BJ (cell line): ENCODE data around the gene HTRA3. TPM values are rescaled to one million over a fixed set of nuclear protein-coding genes. Genes with fewer than 3 reads are reported as not detected.

Experiments
- CTCF ChIA-PET: fragments of 350-600 bp; formaldehyde crosslinking; extraction: SDS; loops from one replicate; lab custom pipeline; 2021; ENCODE audit warnings: antibody characterized with exemption, inconsistent platforms; lab: Yijun Ruan, JAX
- POLR2A ChIA-PET: fragments of 300-600 bp; sonication (Branson Sonifier 250); formaldehyde crosslinking; extraction: SDS; loops from one replicate; lab custom pipeline; 2021; ENCODE audit warnings: antibody characterized with exemption; lab: Charles Lee
- DNase-seq: peaks from one replicate; pipeline ENCODE4 v3.0.0-alpha.2; 2011; ENCODE audit warnings: low read depth
- H3K27me3 ChIP-seq: 2 replicates; pipeline ENCODE4 v1.6.0; 2011; ENCODE audit warnings: low read length; ENCODE audit not compliant: control insufficient read depth, insufficient read depth
- H3K36me3 ChIP-seq: 2 replicates; pipeline ENCODE4 v1.5.1; 2011; ENCODE audit warnings: low read length; ENCODE audit not compliant: control insufficient read depth, insufficient read depth
- H3K4me3 ChIP-seq: 2 replicates; pipeline ENCODE4 v1.5.1; 2011; ENCODE audit warnings: low read depth, mild to moderate bottlenecking, control low read depth, low read length
- CTCF ChIP-seq: IDR thresholded peaks from 2 replicates; pipeline ENCODE4 v1.5.1; 2011; ENCODE audit warnings: low read depth, mild to moderate bottlenecking, control low read depth, inconsistent platforms, low read length, moderate library complexity; ENCODE audit not compliant: insufficient read depth
- polyA plus RNA-seq: library from polyadenylated mRNA; depleted of rRNA; stranded (reverse); fragments of >200 nt; gene quantifications from 2 replicates; pipeline ENCODE4 v1.2.3, GENCODE V29; 2011

HTRA3 gene
- polyA plus RNA-seq, 1 experiment, result 5.7 TPM

DNA sequence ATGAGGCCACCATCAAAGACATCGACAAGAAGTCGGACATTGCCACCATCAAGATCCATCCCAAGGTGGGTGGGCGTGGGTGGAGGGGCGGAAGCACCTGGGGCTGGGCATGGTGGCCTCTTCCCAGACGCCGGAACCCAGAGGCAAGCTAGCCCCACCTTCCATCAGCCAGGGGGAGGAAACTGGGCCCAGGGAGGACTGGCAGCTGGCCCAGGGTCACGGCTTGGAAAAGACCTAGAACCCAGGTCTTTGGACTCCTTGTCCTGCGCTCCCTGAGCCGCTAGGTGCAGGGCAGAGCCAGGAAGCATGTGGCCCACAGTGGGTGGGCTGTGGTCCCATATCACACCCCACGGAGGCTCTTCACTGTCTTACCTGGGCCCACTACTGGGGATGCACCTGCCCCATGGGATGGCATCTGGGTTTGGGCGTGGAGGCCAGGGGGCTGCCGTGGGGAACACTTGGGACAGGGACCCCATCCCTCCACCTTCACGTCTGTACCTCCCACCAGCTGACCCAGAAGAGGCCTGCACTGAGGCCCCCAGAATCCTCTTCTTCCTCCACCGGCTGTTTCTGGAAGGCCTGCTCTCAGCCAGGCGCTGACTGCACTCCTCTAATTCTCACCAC, 17.3 kb downstream of the HTRA3 start:
- H3K27me3 ChIP-seq, result no peaks in the 10 kb centered on the region
- ChIA-PET CTCF (no interaction called here), POLR2A (no interaction called here)

GRCh38 chr4:8287343-8288280, 18.1 kb downstream of the HTRA3 start:
- CTCF ChIA-PET, result no interaction called here
- Histone ChIP-seq H3K4me3 (no peak overlapping the region), H3K27me3 (no peaks in the 10 kb centered on the region), H3K36me3 (no peaks in the 10 kb centered on the region)
- DNase-seq, result no peak
- no peak for TF ChIP-seq CTCF
- POLR2A ChIA-PET, result no interaction called here

More for the DNA sequence above, 17.3 kb downstream of the HTRA3 start:
- Histone ChIP-seq H3K36me3 (no peaks in the 10 kb centered on the region), H3K4me3 (no peak overlapping the region)
- TF ChIP-seq CTCF, result no peak
- DNase-seq, result no peak

GRCh38 chr4:8289151-8289750, 19.7 kb downstream of the HTRA3 start:
- no peaks in the 10 kb centered on the region for H3K27me3 ChIP-seq
- TF ChIP-seq CTCF, result no peak
- ChIA-PET CTCF (no interaction called here), POLR2A (no interaction called here)
- DNase-seq, result no peak
- no peaks in the 10 kb centered on the region for H3K36me3 ChIP-seq
- H3K4me3 ChIP-seq, result no peak overlapping the region

DNA sequence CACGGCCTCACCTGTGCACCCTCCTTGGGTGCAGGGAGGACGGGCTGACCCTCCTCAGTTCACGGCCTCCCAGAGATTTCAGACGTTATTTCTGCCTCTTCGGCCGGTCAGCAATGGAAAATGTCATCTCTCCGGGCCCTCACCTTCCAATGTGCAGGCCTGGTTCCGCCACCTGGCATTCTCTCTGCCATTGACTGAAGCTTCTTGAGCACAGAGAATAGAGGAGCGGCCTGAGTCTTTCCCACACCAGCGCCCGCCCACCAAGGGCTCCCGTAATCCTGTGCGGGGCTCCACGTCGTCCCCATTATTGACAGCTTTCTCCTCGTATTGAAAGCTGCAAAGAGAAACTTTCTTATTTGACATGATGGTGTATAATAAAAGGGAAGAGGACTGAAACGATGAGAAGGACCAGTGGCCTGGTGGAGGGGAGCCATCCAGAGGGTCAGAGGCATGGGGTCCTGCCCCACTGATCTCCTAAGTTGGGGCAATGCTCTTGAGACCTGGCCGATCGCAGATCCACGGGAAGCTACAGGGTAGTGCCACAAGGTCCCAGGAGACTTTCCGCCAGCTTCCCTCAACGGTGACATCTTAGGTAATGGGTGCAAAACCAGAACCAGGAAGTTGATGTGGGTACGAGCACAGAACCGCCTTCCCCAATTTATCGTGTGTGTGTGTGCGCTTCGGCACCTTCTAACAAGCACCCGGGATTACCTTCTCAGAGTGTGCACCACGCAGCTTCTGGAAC, 20.6 kb downstream of the HTRA3 start:
- CTCF ChIA-PET, result no interaction called here
- no peak for TF ChIP-seq CTCF
- Histone ChIP-seq H3K36me3 (no peaks in the 10 kb centered on the region), H3K27me3 (no peaks in the 10 kb centered on the region), H3K4me3 (no peak overlapping the region)
- POLR2A ChIA-PET, result no interaction called here
- no peak for DNase-seq

GRCh38 chr4:8290701-8290970, 21.1 kb downstream of the HTRA3 start:
- Histone ChIP-seq H3K36me3 (no peaks in the 10 kb centered on the region), H3K27me3 (no peaks in the 10 kb centered on the region), H3K4me3 (no peak overlapping the region)
- POLR2A ChIA-PET, result no interaction called here
- no peak for DNase-seq
- CTCF ChIA-PET, result interaction anchor here (0.9 kb wide), 1 partner anchor 11 kb away, joined by 3 read pairs; no protein-coding TSS in a partner anchor
- TF ChIP-seq CTCF, result no peak
